Kidney (tissue), 14 donors: Measurements from ENCODE around the gene THTPA. TPM values are rescaled to one million over a fixed set of nuclear protein-coding genes. Genes with fewer than 3 reads are reported as not detected.

Experiments
- DNase-seq, 5 donors: peaks; one replicate each; pipeline ENCODE4 v3.0.0-alpha.2; 2013 to 2020
- FAIRE-seq: peaks from 2 replicates; lab custom pipeline; 2012; peaks lifted over from hg19 to GRCh38; lab: Jason Lieb, UNC
- H3K27ac ChIP-seq, 2 donors: one replicate each; pipeline ENCODE4 v1.7.0; 2013; ENCODE audit warnings: low read depth in 2 of 2, low read length in 2 of 2, inconsistent platforms in 1 of 2
- H3K27me3 ChIP-seq: one replicate; pipeline ENCODE4 v1.7.1; 2013; ENCODE audit warnings: low read length, inconsistent platforms; ENCODE audit not compliant: control insufficient read depth, insufficient read depth
- H3K36me3 ChIP-seq, 3 donors: one replicate each; pipeline versions ENCODE4 v1.7.0 to v1.7.1; 2013; ENCODE audit warnings: low read length in 3 of 3, control low read depth in 1 of 3, inconsistent platforms in 1 of 3; ENCODE audit not compliant: insufficient read depth in 3 of 3, control insufficient read depth in 2 of 3
- H3K4me1 ChIP-seq, 3 donors: one replicate each; pipeline versions ENCODE4 v1.7.0 to v1.7.1; 2013; ENCODE audit warnings: low read length in 3 of 3, inconsistent platforms in 1 of 3, low read depth in 1 of 3; ENCODE audit not compliant: control insufficient read depth in 2 of 3, insufficient read depth in 2 of 3
- H3K4me3 ChIP-seq, 3 donors: one replicate each; pipeline versions ENCODE4 v1.7.0 to v1.8.1; 2013; ENCODE audit warnings: low read length in 3 of 3, control low read depth in 1 of 3, inconsistent platforms in 1 of 3
- H3K9ac ChIP-seq, 3 donors: one replicate each; pipeline versions ENCODE4 v1.7.0 to v1.7.1; 2013; ENCODE audit warnings: low read length in 3 of 3, control low read depth in 1 of 3, inconsistent platforms in 1 of 3
- H3K9me3 ChIP-seq, 3 donors: one replicate each; pipeline versions ENCODE4 v1.7.0 to v1.7.1; 2013; ENCODE audit warnings: low read length in 3 of 3, control low read depth in 1 of 3, inconsistent platforms in 1 of 3; ENCODE audit not compliant: control insufficient read depth in 2 of 3, insufficient read depth in 1 of 3
- intact Hi-C: fragments of 100-400 bp; cut with DNase I; formaldehyde crosslinking; loops from one replicate; pipeline ENCODE4 v1.11.1; 2022
- polyA plus RNA-seq: library from polyadenylated mRNA; stranded (reverse); fragments of 350-450 nt; fragmentation: Illumina TruSeq; extraction: RNeasy Lipid Tissue Mini Kit (QIAGEN cat#74804); gene quantifications from one replicate; pipeline ENCODE4 v1.2.3, GENCODE V29; 2014; ENCODE audit warnings: low read depth, low replicate concordance; ENCODE audit not compliant: insufficient read depth
- total RNA-seq: library from RNA; stranded (reverse); fragmentation: NEBNext Ultra II Directional; extraction: Animal tissue kit (Norgen Biotek cat#: 25700); gene quantifications from one replicate; pipeline ENCODE4 v1.2.1, GENCODE V29; 2021
- TF ChIP-seq, protein P1 (sequence below): IDR thresholded peaks from 3 replicates; pipeline ENCODE4 v1.5.1; 2012; ENCODE audit warnings: mild to moderate bottlenecking, moderate library complexity, borderline replicate concordance; ENCODE audit not compliant: insufficient read depth; ENCODE audit errors: extremely low read depth
- donor health status: control.
- donor health status: control.
- donor health status: control.
- donor health status: control.
- donor health status: control.
- donor health status: DM: yes; HTN: yes; CAD: no.
- donor health status: Normal renal cell carcinoma (clear cell type).

The THTPA gene
- total and polyA plus RNA-seq, 2 donors from 2014 or later, result 24.4 to 38.4 TPM

DNA sequence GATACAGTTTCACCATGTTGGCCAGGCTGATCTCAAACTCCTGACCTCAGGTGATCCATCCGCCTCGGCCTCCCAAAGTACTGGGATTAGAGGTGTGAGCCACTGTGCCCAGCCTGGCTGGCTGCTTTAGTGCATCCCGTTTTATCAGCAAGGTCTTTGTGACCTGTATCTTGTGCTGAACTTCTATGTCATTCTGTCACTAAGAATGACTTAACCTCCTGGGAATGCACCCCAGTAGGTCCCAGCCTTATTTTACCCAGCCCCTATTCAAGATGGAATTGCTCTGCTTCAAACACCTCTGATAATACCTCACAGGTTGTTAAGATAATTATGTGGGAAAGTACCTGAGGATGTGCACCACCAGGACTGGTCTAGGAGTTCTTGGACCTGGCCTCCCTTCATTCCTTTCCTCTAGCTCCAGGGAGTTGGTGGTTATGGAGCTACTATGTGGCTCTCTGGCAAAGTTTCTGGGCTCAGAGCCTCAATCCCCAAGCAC lies 48.7 kb downstream of the THTPA start:
- FAIRE-seq (no peak), DNase-seq (no peak)
- TF ChIP-seq, protein P1, sequence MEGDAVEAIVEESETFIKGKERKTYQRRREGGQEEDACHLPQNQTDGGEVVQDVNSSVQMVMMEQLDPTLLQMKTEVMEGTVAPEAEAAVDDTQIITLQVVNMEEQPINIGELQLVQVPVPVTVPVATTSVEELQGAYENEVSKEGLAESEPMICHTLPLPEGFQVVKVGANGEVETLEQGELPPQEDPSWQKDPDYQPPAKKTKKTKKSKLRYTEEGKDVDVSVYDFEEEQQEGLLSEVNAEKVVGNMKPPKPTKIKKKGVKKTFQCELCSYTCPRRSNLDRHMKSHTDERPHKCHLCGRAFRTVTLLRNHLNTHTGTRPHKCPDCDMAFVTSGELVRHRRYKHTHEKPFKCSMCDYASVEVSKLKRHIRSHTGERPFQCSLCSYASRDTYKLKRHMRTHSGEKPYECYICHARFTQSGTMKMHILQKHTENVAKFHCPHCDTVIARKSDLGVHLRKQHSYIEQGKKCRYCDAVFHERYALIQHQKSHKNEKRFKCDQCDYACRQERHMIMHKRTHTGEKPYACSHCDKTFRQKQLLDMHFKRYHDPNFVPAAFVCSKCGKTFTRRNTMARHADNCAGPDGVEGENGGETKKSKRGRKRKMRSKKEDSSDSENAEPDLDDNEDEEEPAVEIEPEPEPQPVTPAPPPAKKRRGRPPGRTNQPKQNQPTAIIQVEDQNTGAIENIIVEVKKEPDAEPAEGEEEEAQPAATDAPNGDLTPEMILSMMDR, result no peak
- Histone ChIP-seq H3K4me1 (no peaks in the 10 kb centered on the region), H3K27me3 (no peaks in the 10 kb centered on the region), H3K9me3 (no peaks in the 10 kb centered on the region), H3K36me3 (no peaks in the 10 kb centered on the region), H3K4me3 (no peak overlapping the region), H3K27ac (no peak overlapping the region), H3K9ac (no peak overlapping the region)
- intact Hi-C loops, result no loop called here

DNA sequence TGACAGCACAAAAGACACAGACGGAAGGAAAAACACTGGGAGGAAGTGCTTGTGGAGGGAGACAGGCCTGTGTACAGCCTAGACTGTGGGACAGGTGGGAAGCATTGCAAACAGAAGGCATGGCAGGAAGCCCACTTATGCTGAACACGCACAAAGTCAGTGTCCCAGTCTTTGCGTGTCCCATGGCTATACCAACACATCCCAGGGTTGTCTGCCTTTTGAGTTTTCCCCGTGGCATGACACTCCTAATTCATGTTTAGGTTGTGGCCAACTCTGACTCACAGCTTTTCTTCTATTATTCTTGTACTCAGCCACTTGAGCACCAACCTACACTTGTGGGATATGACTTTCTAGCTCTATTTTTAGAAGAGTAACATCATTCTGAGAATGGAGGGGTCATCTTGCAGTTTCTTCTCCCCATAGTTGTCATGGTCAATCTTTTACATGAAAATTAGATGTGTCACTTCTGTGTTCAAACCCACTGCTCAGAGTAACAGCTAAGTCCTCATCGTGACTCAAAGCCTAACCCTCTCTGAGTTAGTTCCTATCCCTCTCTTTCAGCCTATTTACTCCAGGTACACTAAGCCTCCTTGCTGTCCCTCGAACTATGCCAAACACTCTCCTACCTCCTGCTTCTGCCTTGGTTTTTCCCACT lies 50.0 kb downstream of the THTPA start:
- intact Hi-C loops, result no loop called here
- DNase-seq, result no peak
- H3K4me3 ChIP-seq, result no peak overlapping the region
- no peaks in the 10 kb centered on the region for H3K36me3 ChIP-seq
- H3K4me1 ChIP-seq, result no peaks in the 10 kb centered on the region
- TF ChIP-seq, protein P1, result no peak
- H3K9me3 ChIP-seq, result no peaks in the 10 kb centered on the region
- FAIRE-seq, result no peak
- H3K27me3 ChIP-seq, result no peaks in the 10 kb centered on the region
- no peak overlapping the region for H3K27ac ChIP-seq
- no peak overlapping the region for H3K9ac ChIP-seq

GRCh38 chr14:23608454-23608853 lies 52.4 kb downstream of the THTPA start:
- DNase-seq, result no peak
- H3K27ac ChIP-seq, result no peak overlapping the region
- no peak for FAIRE-seq

More at GRCh38 chr14:23608454-23608853, 52.4 kb downstream of the THTPA start:
- no peaks in the 10 kb centered on the region for H3K9me3 ChIP-seq
- H3K4me3 ChIP-seq, result no peak overlapping the region
- no peak overlapping the region for H3K9ac ChIP-seq
- intact Hi-C loops, result no loop called here
- no peaks in the 10 kb centered on the region for H3K27me3 ChIP-seq
- H3K4me1 ChIP-seq, result no peaks in the 10 kb centered on the region
- TF ChIP-seq, protein P1, result no peak
- H3K36me3 ChIP-seq, result no peaks in the 10 kb centered on the region
